OCI-LY7 (cell line): Measurements from ENCODE around the gene FOXN1. TPM values are rescaled to one million over a fixed set of nuclear protein-coding genes. Genes with fewer than 3 reads are reported as not detected.

ENCODE experiments used
- BruUV-seq: library from RNA; stranded (reverse); fragments of 400-500 nt; replicated peaks from 2 replicates; lab custom pipeline; 2021; lab: Mats Ljungman, UMichigan
- CTCF ChIA-PET: fragments of 300-600 bp; sonication (Branson Sonifier 250); formaldehyde crosslinking; loops from one replicate; lab custom pipeline; 2022; ENCODE audit warnings: antibody characterized with exemption; ENCODE audit not compliant: unreplicated experiment; lab: Charles Lee
- POLR2A ChIA-PET: fragments of 300-600 bp; sonication (Branson Sonifier 250); formaldehyde crosslinking; loops from one replicate; lab custom pipeline; 2022; ENCODE audit warnings: antibody characterized with exemption; lab: Charles Lee
- DNase-seq: peaks from one replicate; pipeline ENCODE4 v3.0.0-alpha.2; 2015; ENCODE audit warnings: low spot score
- H2AFZ ChIP-seq: fragments of 200-600 bp; sonication (generic), shearing (Covaris generic); 2 replicates; pipeline ENCODE4 v1.6.1; 2014; ENCODE audit warnings: mild to moderate bottlenecking, antibody characterized with exemption, low read length, moderate library complexity
- H3K27ac ChIP-seq: fragments of 200-600 bp; sonication (generic); 2 replicates; pipeline ENCODE4 v1.5.1; 2014; ENCODE audit warnings: mixed run types, low read depth, mild to moderate bottlenecking, moderate library complexity, low read length, inconsistent platforms; ENCODE audit not compliant: poor library complexity, severe bottlenecking
- H3K36me3 ChIP-seq: fragments of 200-600 bp; sonication (generic); 2 replicates; pipeline ENCODE4 v1.6.1; 2014; ENCODE audit warnings: mild to moderate bottlenecking, antibody characterized with exemption, low read length, moderate library complexity, mixed read lengths; ENCODE audit not compliant: insufficient read depth
- H3K4me1 ChIP-seq: fragments of 200-600 bp; sonication (generic); 2 replicates; pipeline ENCODE4 v1.5.1; 2014; ENCODE audit warnings: mild to moderate bottlenecking, low read length; ENCODE audit not compliant: insufficient read depth, poor library complexity, severe bottlenecking
- H3K4me2 ChIP-seq: fragments of 200-600 bp; sonication (generic); 2 replicates; pipeline ENCODE4 v1.6.1; 2014; ENCODE audit warnings: mild to moderate bottlenecking, low read length
- H3K4me3 ChIP-seq: fragments of 200-600 bp; sonication (generic); 2 replicates; pipeline ENCODE4 v1.5.1; 2014; ENCODE audit warnings: mild to moderate bottlenecking, low read depth, low read length; ENCODE audit not compliant: poor library complexity, severe bottlenecking
- H3K79me2 ChIP-seq: fragments of 200-600 bp; sonication (generic); 2 replicates; pipeline ENCODE4 v1.6.1; 2016; ENCODE audit warnings: low read depth, mild to moderate bottlenecking, low read length, moderate library complexity, mixed read lengths; ENCODE audit not compliant: insufficient read depth
- H3K9me2 ChIP-seq: fragments of 200-600 bp; sonication (generic); 2 replicates; pipeline ENCODE4 v1.6.1; 2016; ENCODE audit warnings: mild to moderate bottlenecking, low read length, mixed read lengths; ENCODE audit not compliant: insufficient read depth
- H3K9me3 ChIP-seq: fragments of 200-600 bp; sonication (generic); 2 replicates; pipeline ENCODE4 v1.6.1; 2014; ENCODE audit warnings: mild to moderate bottlenecking, mixed run types, low read length, mixed read lengths
- H4K20me1 ChIP-seq: fragments of 200-600 bp; sonication (generic); 2 replicates; pipeline ENCODE4 v1.6.1; 2014; ENCODE audit warnings: mild to moderate bottlenecking, antibody characterized with exemption, low read length, moderate library complexity, mixed read lengths; ENCODE audit not compliant: insufficient read depth
- CTCF ChIP-seq: fragments of 200-600 bp; sonication (generic); conservative IDR thresholded peaks from 2 replicates; pipeline ENCODE4 v1.5.1; 2014; ENCODE audit warnings: mild to moderate bottlenecking, antibody characterized with exemption, low read length, moderate library complexity, mixed read lengths
- EZH2phosphoT487 ChIP-seq: fragments of 200-600 bp; sonication (generic); IDR thresholded peaks from 2 replicates; pipeline ENCODE4 v1.6.1; 2018; ENCODE audit warnings: low read depth, borderline replicate concordance, mild to moderate bottlenecking, mixed run types, antibody characterized with exemption, low read length, moderate library complexity, mixed read lengths
- intact Hi-C: fragments of 100-400 bp; cut with micrococcal nuclease; formaldehyde crosslinking; loops from one replicate; pipeline ENCODE4 v1.10.0; 2022; ENCODE audit not compliant: unreplicated experiment
- total RNA-seq, 2 experiments: library from RNA; depleted of rRNA in 1 of 2; stranded (reverse); fragments of >200 nt in 1 of 2; shearing (Covaris generic) in 1 of 2; gene quantifications; 2 replicates each; pipeline ENCODE4 v1.2.3, GENCODE V29; 2014 to 2022

FOXN1 gene
- total RNA-seq, 2 experiments from 2014 or later = not detected

- Histone ChIP-seq H3K79me2 (no peaks in the 10 kb centered on the region), H3K27ac (no peak overlapping the region), H3K9me2 (no peaks in the 10 kb centered on the region), H3K4me1 (no peaks in the 10 kb centered on the region), H3K4me2 (no peak overlapping the region), H3K9me3 (no peaks in the 10 kb centered on the region), H4K20me1 (no peaks in the 10 kb centered on the region), H3K4me3 (no peak overlapping the region), H2AFZ (no peak overlapping the region), H3K36me3 (no peaks in the 10 kb centered on the region)
- intact Hi-C loops = no loop called here
- BruUV-seq = no TSS peak
- CTCF ChIA-PET = no interaction called here
- no peak for TF ChIP-seq CTCF
- TF ChIP-seq EZH2phosphoT487 = no peak
- POLR2A ChIA-PET = no interaction called here
- DNase-seq = no peak
Observed at GRCh38 chr17:28530926-28531325, 24.8 kb downstream of the FOXN1 start.

- TF ChIP-seq EZH2phosphoT487 = no peak
- TF ChIP-seq CTCF = no peak
Observed at GRCh38 chr17:28532050-28532960, 26.2 kb downstream of the FOXN1 start.

More at GRCh38 chr17:28532050-28532960, 26.2 kb downstream of the FOXN1 start:
- ChIA-PET CTCF (no interaction called here), POLR2A (no interaction called here)
- no TSS peak for BruUV-seq
- no peaks in the 10 kb centered on the region for H3K9me3 ChIP-seq
- no peak overlapping the region for H3K27ac ChIP-seq
- H2AFZ ChIP-seq = no peak overlapping the region
- H4K20me1 ChIP-seq = no peaks in the 10 kb centered on the region
- no peak for DNase-seq
- no peaks in the 10 kb centered on the region for H3K9me2 ChIP-seq
- H3K4me2 ChIP-seq = no peak overlapping the region
- no peak overlapping the region for H3K4me3 ChIP-seq
- no peaks in the 10 kb centered on the region for H3K79me2 ChIP-seq
- no peaks in the 10 kb centered on the region for H3K36me3 ChIP-seq
- no peaks in the 10 kb centered on the region for H3K4me1 ChIP-seq
- intact Hi-C loops = no loop called here
